Prostate gland (tissue), 2 donors: ENCODE measurements around the gene MORN4.

Source experiments
- CTCF ChIP-seq, 4 experiments: fragments of 200-600 bp in 2 of 4; fragments of 450-650 bp in 2 of 4; sonication (generic) in 2 of 4; IDR thresholded peaks; 1 replicate in 3 of 4; 2 replicates in 1 of 4; pipeline ENCODE4 v1.5.1; 2016 to 2019; ENCODE audit warnings: antibody characterized with exemption in 4 of 4, mild to moderate bottlenecking in 2 of 4, moderate library complexity in 2 of 4
- POLR2A ChIP-seq: fragments of 450-650 bp; IDR thresholded peaks from one replicate; pipeline ENCODE4 v1.6.1; 2016; ENCODE audit warnings: antibody characterized with exemption, mild to moderate bottlenecking
- POLR2AphosphoS5 ChIP-seq: sonication (generic); formaldehyde crosslinking; IDR thresholded peaks from one replicate; pipeline ENCODE4 v1.6.1; 2017; ENCODE audit warnings: antibody characterized with exemption

- TF ChIP-seq CTCF (IDR thresholded peaks at IDR 0.05) = no peak
- no peak for TF ChIP-seq POLR2AphosphoS5
- TF ChIP-seq POLR2A = no peak
Observed at GRCh38 chr10:97648562-97649404, 15.5 kb upstream of the MORN4 start.
